Daoy (cell line): ENCODE data around the gene GALNT4. TPM values are rescaled to one million over a fixed set of nuclear protein-coding genes. Genes with fewer than 3 reads are reported as not detected.

Source experiments
- DNase-seq: peaks from one replicate; pipeline ENCODE4 v3.0.0-alpha.2; 2015; ENCODE audit warnings: low read depth
- total RNA-seq: library from RNA; depleted of rRNA; stranded (reverse); fragments of >200 nt; shearing (Covaris generic); gene quantifications from 2 replicates; pipeline ENCODE4 v1.2.3, GENCODE V29; 2014; rRNA removed

GALNT4 gene
- total RNA-seq, 1 experiment from 2014 or later: 4.9 TPM

DNA sequence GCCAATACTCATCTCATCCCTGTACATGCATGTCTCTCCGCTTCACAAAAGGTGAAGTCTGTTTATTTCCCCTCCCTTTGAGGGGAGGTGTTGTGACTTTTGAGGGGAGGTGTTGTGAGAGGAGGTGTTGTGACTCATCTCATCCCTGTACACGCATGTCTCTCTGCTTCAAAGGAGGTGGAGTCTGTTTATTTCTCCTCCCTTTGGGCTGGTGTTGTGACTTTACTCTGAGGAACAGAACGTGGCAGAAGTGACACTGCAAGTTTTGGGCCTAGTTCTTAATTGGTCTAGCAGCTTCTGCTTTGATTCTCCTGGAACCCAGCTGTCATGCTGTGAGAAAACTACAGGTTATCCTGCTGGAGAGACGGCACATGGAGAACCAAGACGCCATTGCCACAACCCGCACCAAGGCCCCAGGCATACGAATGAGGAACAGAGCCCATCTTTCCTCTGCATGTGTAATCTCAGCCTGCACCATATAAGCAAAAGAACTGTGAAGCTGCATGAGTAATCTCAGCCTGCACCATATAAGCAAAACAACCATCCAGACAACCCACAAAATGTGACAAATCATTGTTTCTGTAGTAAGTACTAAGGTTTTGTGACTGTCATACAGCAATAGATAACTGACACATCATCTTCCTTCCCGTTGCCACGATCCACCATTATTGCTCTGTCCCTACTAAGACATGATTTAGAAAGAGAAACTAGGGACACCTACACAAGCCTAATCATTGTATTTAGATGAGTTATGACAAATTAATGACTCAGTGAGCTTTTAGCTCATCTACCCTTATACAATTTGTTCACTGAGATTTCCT is 30.0 kb downstream of the GALNT4 start:
- peak; percentile 22 for DNase-seq

DNA sequence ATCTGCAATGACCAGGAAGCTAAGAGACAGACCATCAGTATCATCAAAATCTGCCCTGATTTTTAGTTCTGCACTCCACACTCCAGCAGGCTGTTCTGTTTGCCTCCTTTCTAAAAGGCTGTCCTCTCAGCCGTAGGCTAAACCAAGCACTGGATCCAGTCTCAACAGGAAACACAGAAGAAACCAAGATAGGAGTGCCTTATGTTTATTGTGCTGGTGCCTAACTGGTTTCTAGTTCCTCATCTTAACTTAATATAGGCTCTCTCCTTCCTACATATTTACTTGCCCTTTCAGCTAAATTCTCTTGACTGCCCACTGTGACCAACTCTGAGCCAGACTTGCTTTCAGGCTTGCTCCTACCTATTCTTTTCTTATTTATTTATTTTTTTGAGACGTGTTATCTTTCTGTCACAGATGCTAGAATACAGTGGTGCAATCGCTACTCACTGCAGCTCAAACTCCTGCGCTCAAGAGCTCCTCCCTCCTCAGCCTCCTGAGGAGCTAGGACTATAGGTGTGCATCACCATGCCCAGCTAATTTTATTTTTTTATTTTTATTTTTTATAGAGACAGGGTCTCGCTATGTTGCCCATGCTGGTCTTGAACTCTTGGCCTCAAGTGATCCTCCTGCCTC is 30.8 kb downstream of the GALNT4 start:
- no peak for DNase-seq

DNA sequence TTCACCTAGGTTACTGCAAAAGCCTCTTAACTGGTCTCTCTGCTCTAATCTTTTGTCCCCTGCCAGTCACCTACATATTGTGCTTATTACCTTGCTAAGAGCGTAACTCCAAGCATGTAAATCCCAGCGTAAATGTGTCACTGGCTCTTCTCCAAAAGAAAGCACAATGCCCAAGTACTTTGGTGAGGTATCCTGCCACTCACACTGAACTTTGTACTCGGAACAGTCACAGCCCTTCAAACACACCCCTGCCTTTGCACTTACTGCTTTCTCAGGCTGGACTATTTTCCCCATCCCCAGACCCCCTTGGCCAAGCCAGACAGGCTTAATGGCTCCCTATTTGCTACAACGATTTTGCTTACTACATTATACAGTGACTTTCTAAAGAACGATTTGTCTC is 31.7 kb downstream of the GALNT4 start:
- no peak for DNase-seq

DNA sequence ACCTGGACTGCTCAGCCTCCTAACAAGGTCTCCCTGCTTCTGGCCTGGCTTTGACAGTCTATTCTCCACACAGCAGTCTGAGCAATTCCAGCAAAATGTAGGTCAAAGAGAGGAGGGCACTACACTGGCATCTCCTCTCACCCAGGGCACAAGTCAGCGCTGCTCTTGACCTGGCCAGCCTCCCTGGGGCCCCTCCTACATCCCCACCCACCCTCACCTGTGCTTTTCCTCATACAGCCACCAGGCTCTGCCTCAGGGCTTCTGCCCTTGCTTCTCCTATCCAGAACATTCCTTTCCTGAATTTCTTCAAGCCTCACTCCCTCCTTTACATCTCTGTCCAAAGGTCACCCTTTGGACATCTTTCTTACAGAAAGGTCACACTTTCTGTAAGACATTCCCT is 33.7 kb downstream of the GALNT4 start:
- no peak for DNase-seq

DNA sequence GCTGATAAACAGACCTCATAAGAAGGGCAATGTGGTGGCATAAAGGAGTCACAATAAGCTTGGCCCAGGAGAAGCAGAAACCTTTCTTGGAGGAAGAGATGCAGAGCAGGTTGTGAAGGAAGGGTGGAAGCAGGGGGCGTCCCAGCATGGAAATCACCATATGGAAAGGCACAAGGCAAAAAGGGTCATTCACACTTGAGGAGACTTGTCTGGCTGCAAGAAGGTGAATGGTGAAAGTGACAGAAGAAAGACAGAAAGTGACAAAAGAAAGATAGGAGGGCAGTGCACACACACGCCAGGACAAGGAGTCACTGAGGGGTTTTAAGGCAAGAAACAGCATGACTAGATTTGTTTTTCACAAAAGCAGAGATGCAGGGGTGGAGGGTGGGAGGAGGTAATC is 38.3 kb downstream of the GALNT4 start:
- no peak for DNase-seq

DNA sequence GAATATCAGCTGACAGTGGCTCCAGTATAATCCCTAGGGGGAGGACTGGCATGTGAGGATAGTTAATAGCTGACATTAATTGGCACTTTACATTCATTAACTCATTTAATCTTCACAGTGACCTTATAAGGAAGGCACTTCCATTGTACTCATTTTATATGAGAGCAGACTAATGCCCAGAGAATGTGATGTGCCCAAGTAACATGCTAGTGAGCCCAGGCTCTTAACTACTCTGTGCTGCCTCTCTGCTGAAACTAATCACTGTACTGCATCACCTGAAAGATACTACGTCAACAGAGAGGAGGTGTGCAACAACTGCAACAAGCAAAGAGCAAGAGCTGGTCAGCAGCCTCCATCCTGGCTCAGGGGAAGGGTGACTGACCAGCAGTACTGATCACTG is 40.1 kb downstream of the GALNT4 start:
- DNase-seq: no peak

DNA sequence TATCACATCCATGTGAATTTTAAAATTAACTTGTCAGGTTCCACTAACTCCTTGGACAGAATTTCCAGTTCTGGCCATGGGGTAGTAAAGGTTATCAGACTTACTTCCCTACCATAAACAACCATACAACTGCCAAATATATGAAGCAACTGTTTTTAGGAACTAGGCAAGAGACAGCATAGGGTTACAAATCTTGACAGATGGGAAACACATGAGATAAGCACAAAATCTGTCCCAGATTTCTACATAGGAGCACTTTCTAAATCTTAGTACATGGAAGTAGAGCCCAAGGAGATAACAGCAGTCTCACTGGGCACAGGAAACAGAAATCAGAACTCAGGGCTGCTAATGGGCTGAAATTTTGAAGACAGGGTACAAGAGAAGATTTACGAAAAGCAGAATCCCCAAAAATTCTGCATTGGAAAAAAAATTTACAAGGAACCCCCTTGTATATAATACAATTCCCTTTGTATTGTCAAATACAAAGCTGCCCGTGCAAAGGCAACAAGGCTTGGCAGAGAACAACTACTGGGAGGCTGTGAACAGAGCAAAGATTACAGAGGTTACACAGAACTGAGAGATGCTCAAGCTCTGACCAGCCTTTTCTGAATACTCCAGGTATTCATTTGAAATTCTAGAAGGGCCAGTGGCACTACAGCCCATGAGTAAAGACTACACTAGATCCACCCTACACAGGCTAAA is 43.2 kb downstream of the GALNT4 start:
- DNase-seq: no peak

DNA sequence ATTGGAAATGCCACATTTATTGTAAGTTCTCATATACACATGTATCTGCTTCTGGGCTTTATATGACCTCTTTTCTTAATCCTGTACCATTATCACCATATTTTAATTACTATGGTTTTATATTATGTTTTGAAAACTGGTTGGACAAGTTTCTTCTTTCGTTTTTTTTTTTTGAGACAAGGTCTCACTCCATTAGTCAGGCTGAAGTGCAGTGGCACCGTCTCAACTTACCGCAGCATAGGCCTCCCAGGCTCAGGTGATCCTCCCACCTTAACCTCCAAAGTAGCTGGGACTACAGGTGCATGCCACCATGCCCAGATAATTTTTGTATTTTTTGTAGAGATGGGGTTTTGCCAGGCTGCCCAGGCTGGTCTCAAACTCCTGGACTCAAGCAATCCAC is 44.6 kb downstream of the GALNT4 start:
- no peak for DNase-seq

DNA sequence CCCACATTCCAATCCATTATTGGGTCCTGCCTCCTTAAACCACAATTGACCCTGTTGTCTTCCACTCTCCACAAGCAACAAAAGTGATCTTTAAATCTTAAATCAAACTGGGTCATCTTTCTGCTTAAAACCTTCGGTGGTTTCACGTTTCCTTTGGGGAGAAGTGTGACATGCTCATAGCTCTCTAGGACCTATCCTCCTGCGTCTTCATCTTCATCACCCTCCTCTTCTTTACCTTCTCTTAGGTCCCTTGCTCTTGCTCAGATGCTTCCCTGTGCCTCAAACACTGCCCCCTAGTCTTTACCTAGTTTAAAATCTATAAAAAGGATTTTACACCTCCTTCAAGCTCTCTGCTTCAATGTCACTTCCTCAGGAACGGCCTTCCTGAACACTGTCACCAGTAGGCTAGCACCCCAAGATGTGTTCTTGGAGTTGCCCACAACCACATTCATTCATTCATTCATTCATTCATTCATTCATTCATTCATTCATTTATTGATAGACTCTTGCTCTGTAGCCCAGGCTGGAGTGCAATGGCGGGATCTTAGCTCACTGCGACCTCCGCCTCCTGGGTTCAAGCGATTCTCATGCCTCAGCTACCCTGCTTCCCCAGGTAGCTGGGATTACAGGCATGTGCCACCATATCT is 46.8 kb downstream of the GALNT4 start:
- DNase-seq: no peak

DNA sequence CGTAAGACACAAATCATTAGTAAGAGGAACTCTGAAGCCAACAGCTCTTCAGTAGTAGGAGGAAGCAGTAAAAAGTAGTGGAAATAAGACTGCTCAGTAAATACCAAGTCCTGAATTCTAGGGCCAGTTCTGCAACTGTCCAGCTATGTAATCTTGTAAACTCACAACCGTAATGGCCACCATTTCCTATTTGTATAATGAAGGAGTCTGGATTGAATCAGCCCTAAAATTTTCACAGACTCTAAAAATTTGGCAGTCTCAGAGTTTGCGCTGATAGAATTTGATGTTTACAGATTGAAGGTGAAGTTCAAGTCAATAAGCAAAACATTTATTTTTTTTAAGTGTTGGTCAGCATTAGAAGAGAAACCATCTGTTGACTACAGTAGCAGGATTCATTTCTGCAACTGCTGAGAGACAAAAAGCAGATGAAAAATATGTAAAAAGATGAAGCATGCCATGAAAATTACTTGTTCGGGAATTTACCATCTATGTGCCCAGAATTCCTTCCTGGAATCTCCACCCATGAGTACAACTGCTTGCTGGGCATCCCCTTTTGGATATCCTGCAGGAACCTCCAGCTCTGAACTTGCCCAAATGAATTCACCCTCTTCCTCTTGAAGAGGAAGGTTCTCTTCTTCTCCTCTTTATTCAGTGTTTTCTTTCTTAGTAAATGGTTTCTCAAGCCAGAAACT is 47.5 kb downstream of the GALNT4 start:
- no peak for DNase-seq

DNA sequence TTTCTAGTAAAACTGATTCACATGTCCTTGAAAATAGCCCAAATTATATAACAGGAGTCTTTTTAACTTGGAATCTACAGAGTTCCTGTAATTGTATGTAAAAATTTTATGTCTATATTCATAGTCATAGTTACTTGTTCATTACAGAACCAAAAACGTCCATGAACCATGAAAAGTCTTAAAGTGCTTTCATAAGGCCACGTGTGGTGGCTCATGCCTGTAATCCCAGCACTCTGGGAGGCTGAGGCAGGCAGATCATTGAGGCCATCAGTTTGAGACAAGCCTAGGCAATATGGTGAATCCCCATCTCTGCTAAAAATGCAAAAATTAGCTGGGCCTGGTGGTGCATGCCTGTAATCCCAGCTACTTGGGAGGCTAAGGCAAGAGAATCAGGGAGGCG is 48.4 kb downstream of the GALNT4 start:
- DNase-seq: no peak

DNA sequence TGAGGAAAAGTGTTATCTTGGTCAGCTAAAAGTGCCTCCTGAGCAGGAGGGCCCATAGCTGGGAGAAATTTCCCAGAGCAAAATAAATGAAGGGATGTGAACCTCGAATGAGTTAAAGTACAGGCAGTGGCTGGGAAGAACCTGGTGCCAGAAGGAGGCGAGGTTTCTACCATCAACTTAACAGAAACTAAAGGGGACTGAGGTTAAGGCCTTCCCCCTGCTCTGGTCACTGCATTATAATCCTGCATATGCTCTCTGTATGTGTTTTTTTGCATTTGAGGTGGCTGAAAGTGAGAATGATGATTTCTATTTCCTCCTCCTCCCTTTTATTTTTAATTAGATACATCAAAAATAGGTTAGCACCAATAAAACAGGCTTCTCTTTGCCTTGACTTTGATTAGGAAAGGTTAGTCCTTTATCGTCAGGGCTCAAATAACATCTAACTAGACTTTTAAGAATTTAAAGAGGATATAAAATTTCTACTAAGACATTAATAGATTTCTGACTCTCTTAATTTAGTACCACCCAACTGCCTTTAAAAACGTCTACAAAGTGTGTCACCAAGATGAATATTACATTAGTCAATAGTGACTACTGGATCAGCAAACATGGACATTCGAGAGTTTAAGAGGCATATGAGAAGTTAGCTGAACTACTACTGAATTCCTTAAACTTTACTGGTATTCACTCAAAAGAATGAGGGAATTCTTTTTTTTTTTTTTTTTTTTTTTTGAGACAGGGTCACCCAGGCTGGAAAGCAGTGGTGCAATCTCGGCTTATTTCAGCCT is 49.2 kb downstream of the GALNT4 start:
- no peak for DNase-seq

DNA sequence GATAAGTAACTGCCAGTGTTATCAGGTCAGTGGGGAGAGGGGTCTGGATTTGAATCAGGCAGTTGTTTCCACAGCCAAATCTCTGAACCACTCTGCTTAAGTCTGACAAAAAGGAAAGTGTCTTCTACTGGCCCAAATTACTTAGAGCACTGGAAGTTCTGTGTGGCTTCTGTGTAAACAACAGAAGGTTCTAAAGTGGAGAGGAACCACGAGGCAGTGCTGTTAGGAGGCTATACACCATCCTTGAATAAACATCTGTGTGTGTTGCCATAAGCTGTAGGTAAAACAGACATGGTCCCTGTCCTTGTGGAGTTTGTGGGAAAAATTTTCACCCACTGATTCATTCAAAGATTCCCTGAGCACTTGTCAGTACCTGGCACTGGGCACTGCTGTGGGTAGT is 50.0 kb downstream of the GALNT4 start:
- no peak for DNase-seq

Other genes with a start within 250 kb of the GALNT4 start
- gene DUSP6, start 172.3 kb downstream of the GALNT4 start, total RNA-seq: 72.9 and 94.7 TPM in 2 replicates
- 11.1 and 13.4 TPM in 2 replicates for gene POC1B, start 1.3 kb upstream of the GALNT4 start, total RNA-seq
- 26.9 and 37.0 TPM in 2 replicates for gene ATP2B1, start 184.0 kb upstream of the GALNT4 start, total RNA-seq